ENCODE measurements around the gene USP6NL.

- no peak for TF ChIP-seq POLR2A (IDR thresholded peaks at IDR 0.05; ENCODE audit: low read length)
- no peak for TF ChIP-seq GATA1 (IDR thresholded peaks at IDR 0.05; ENCODE audit: low read depth, low read length)
These were observed 130.8 kb downstream of the USP6NL start for GRCh38 chr10:11480687-11481086.

Data from erythroblast (primary cell).